OCI-LY1 (cell line): ENCODE data around the gene PTPRD.

Source experiments
- H2AFZ ChIP-seq: fragments of 200-600 bp; sonication (generic), shearing (Covaris generic); 2 replicates; pipeline ENCODE4 v1.6.0; 2014; ENCODE audit warnings: antibody characterized with exemption, mild to moderate bottlenecking, low read length
- H3F3A ChIP-seq: fragments of 200-600 bp; sonication (generic), shearing (Covaris generic); 2 replicates; pipeline ENCODE4 v1.6.0; 2014; ENCODE audit warnings: mild to moderate bottlenecking, antibody characterized with exemption, low read length, moderate library complexity; ENCODE audit not compliant: insufficient read depth
- H3K27ac ChIP-seq: fragments of 200-600 bp; sonication (generic); 2 replicates; pipeline ENCODE4 v1.5.1; 2014; ENCODE audit warnings: low read length, mixed run types, mild to moderate bottlenecking, low read depth; ENCODE audit not compliant: poor library complexity, severe bottlenecking
- H3K27me3 ChIP-seq: fragments of 200-600 bp; sonication (generic); 2 replicates; pipeline ENCODE4 v1.6.0; 2014; ENCODE audit warnings: antibody characterized with exemption, mild to moderate bottlenecking, low read length, moderate library complexity; ENCODE audit not compliant: insufficient read depth
- H3K36me3 ChIP-seq: fragments of 200-600 bp; sonication (generic); 2 replicates; pipeline ENCODE4 v1.6.1; 2014; ENCODE audit warnings: mild to moderate bottlenecking, antibody characterized with exemption, low read length, moderate library complexity, mixed read lengths; ENCODE audit not compliant: insufficient read depth
- H3K4me1 ChIP-seq: fragments of 200-600 bp; sonication (generic); 2 replicates; pipeline ENCODE4 v1.5.1; 2014; ENCODE audit warnings: mild to moderate bottlenecking, low read length, moderate library complexity; ENCODE audit not compliant: insufficient read depth, severe bottlenecking
- H3K4me2 ChIP-seq: fragments of 200-600 bp; sonication (generic), shearing (Covaris generic); 2 replicates; pipeline ENCODE4 v1.6.1; 2014; ENCODE audit warnings: low read length
- H3K4me3 ChIP-seq: fragments of 200-600 bp; sonication (generic); 2 replicates; pipeline ENCODE4 v1.5.1; 2014; ENCODE audit warnings: low read length, low read depth, mild to moderate bottlenecking, mixed read lengths; ENCODE audit not compliant: poor library complexity, severe bottlenecking
- H3K79me2 ChIP-seq: fragments of 200-600 bp; shearing (Covaris generic); 2 replicates; pipeline ENCODE4 v1.6.1; 2016; ENCODE audit warnings: mixed run types, low read length, mixed read lengths; ENCODE audit not compliant: insufficient read depth
- H3K9ac ChIP-seq: fragments of 200-600 bp; sonication (generic), shearing (Covaris generic); 2 replicates; pipeline ENCODE4 v1.6.1; 2014; ENCODE audit warnings: mild to moderate bottlenecking, low read length, mixed read lengths
- H3K9me2 ChIP-seq: fragments of 200-600 bp; sonication (generic), shearing (Covaris generic); 2 replicates; pipeline ENCODE4 v1.6.1; 2014; ENCODE audit warnings: low read depth, mild to moderate bottlenecking, low read length, mixed read lengths
- H3K9me3 ChIP-seq: fragments of 200-600 bp; shearing (Covaris generic); 2 replicates; pipeline ENCODE4 v1.6.1; 2014; ENCODE audit warnings: low read length, mixed read lengths
- H4K20me1 ChIP-seq: fragments of 200-600 bp; sonication (generic), shearing (Covaris generic); 2 replicates; pipeline ENCODE4 v1.6.0; 2016; ENCODE audit warnings: mild to moderate bottlenecking, low read length; ENCODE audit not compliant: insufficient read depth
- CTCF ChIP-seq: fragments of 200-600 bp; sonication (generic), shearing (Covaris generic); IDR thresholded peaks from 2 replicates; pipeline ENCODE4 v1.5.1; 2017; ENCODE audit warnings: mild to moderate bottlenecking, antibody characterized with exemption, low read length, moderate library complexity, mixed read lengths
- EZH2 ChIP-seq: fragments of 200-600 bp; sonication (generic), shearing (Covaris generic); IDR thresholded peaks from 2 replicates; pipeline ENCODE4 v1.8.0; 2017; ENCODE audit warnings: borderline replicate concordance, mixed run types, mild to moderate bottlenecking, antibody characterized with exemption, low read length, moderate library complexity, mixed read lengths

PTPRD gene

DNA sequence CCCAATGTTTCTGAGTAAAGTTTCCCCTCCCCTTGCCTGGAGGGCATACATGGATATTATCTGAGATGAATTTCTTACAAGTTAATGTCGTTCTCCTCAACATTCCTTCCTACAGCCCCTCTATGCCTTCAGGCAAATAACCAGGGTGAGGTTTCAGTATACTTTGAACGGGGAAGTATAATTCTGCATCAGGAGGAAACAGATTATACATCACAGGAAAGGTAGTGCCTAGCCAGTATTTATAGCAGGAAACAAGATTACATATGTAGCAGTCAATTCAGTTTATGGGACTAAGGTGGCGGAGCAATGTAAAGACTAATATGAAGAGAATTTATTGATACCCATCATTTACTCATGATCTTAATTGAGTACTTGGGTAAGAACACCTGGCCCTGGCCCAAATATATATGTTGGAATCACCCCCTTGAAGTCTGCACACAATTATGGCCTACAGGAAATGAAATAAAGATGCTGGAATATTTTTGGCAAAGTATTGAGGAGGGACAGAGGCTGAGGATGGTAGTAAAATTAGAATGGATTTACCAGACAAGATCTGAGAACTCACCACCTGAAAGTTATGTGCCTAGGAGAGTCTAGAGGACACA, 661.1 kb downstream of the PTPRD start:
- Histone ChIP-seq H4K20me1 (no peaks in the 10 kb centered on the region), H2AFZ (no peak overlapping the region), H3K4me1 (no peaks in the 10 kb centered on the region), H3K79me2 (no peaks in the 10 kb centered on the region), H3K36me3 (no peaks in the 10 kb centered on the region), H3K4me3 (no peak overlapping the region), H3K9me2 (no peaks in the 10 kb centered on the region), H3K9ac (no peak overlapping the region), H3K9me3 (no peaks in the 10 kb centered on the region), H3K27me3 (no peaks in the 10 kb centered on the region), H3K27ac (no peak overlapping the region), H3K4me2 (no peak overlapping the region), H3F3A (no peaks in the 10 kb centered on the region)
- TF ChIP-seq CTCF = no peak

DNA sequence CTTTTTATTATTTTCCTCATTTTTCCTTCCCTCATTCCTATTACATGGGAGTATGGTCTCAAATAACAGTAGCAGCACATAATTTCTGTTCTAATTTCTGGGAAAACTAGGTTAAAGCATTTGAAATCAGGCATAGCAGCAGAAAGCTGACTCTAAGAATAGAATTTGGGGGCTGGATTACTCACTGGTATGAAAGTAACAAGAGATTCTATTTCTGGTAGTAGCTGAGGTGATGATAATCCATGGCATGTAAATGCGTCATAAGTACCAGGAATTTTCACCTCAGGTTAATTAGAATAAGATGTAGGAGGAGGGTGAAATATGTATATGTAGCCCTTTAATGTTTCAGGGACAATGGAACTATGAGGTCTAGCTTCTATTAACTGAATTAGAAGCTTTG, 662.0 kb downstream of the PTPRD start:
- no peak overlapping the region for H3K4me2 ChIP-seq
- H3K4me3 ChIP-seq = no peak overlapping the region
- no peaks in the 10 kb centered on the region for H4K20me1 ChIP-seq
- no peaks in the 10 kb centered on the region for H3K36me3 ChIP-seq
- no peaks in the 10 kb centered on the region for H3K4me1 ChIP-seq
- H3K9ac ChIP-seq = no peak overlapping the region
- TF ChIP-seq CTCF = no peak
- TF ChIP-seq EZH2 = no peak
- H3K27ac ChIP-seq = no peak overlapping the region
- no peaks in the 10 kb centered on the region for H3K79me2 ChIP-seq
- H3F3A ChIP-seq = no peaks in the 10 kb centered on the region
- no peaks in the 10 kb centered on the region for H3K27me3 ChIP-seq
- H3K9me2 ChIP-seq = no peaks in the 10 kb centered on the region
- H3K9me3 ChIP-seq = no peaks in the 10 kb centered on the region
- no peak overlapping the region for H2AFZ ChIP-seq

DNA sequence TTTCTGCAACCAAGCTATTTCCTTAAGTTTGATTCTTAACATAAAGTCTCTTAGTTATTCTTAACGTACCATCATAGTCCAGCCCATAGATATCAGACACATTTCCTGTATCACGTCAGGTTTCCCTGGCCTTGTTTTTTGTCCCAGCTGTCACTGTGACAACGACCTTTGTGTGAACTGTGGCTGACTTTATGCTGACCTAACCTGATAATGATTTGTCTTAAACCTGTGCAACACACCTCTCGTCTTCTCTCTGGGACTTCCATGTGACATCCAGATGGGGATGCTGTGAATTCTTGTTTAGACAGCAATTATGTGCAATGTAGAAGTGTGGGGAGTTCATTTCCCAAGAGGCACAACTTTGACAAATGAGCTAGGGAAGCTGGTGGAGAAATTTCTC, 662.8 kb downstream of the PTPRD start:
- Histone ChIP-seq H2AFZ (no peak overlapping the region), H3K9me3 (no peaks in the 10 kb centered on the region), H4K20me1 (no peaks in the 10 kb centered on the region), H3K4me3 (no peak overlapping the region), H3K4me1 (no peaks in the 10 kb centered on the region), H3F3A (no peaks in the 10 kb centered on the region), H3K4me2 (no peak overlapping the region), H3K27me3 (no peaks in the 10 kb centered on the region), H3K27ac (no peak overlapping the region), H3K9me2 (no peaks in the 10 kb centered on the region), H3K36me3 (no peaks in the 10 kb centered on the region), H3K9ac (no peak overlapping the region), H3K79me2 (no peaks in the 10 kb centered on the region)
- TF ChIP-seq EZH2 (no peak), CTCF (no peak)
